C4-2B (cell line): Measurements from ENCODE around the gene NEAT1.

Experiments used
- ZFX ChIP-seq: fragments of 450-650 bp; IDR thresholded peaks from 2 replicates; pipeline ENCODE4 v1.6.1; 2017
- TF ChIP-seq, protein P1 (sequence below): fragments of 450-650 bp; conservative IDR thresholded peaks from 2 replicates; pipeline ENCODE4 v1.5.1; 2017; ENCODE audit warnings: mild to moderate bottlenecking

DNA sequence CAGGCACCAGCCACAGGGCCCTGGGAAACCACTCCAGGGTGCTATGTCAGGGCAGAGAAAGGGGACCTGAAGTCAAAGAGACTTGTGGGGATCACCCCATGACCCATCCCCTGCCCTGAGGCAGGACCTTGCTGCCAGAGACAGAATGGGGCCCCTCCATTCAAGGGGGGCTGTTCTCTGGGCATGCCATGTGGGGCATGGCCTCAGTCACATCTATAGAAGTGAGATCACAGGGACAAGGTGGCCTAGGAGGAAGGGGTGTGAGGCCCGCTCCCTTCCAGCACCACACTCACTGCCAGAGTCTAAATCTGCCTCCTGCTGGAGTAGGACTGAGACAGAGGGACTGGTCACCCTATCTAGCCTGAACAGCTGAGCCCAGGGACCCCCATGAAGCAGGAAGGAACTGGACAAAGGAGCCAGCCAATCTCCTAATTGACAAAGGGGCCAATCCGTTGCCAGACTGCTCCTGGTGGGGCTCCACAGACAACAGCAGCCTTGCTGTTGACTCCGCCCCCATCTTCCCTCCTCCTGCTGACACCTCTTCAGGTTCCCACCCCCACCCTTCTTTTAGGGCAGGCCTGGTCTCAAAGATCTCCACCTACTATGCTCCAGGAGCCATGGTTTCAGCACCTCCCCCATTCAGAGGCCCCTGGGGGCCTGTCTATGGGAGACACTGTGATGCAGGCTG is 26.0 kb downstream of the NEAT1 start:
- TF ChIP-seq, protein P1, sequence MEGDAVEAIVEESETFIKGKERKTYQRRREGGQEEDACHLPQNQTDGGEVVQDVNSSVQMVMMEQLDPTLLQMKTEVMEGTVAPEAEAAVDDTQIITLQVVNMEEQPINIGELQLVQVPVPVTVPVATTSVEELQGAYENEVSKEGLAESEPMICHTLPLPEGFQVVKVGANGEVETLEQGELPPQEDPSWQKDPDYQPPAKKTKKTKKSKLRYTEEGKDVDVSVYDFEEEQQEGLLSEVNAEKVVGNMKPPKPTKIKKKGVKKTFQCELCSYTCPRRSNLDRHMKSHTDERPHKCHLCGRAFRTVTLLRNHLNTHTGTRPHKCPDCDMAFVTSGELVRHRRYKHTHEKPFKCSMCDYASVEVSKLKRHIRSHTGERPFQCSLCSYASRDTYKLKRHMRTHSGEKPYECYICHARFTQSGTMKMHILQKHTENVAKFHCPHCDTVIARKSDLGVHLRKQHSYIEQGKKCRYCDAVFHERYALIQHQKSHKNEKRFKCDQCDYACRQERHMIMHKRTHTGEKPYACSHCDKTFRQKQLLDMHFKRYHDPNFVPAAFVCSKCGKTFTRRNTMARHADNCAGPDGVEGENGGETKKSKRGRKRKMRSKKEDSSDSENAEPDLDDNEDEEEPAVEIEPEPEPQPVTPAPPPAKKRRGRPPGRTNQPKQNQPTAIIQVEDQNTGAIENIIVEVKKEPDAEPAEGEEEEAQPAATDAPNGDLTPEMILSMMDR, result no peak
- no peak for TF ChIP-seq ZFX
